CD4-positive, alpha-beta T cell treated with Interleukin-10 for 1 hour (primary cell): ENCODE results near the gene CLEC5A.
"Not testable (repeated sequence)": the region's sequence is repeated elsewhere in the genome, so short reads cannot be mapped to it uniquely, and the experiment has no call there.

Experiments
- DNase-seq: peaks from one replicate; pipeline ENCODE4 v3.0.0-alpha.2; 2020

Gene CLEC5A

DNA sequence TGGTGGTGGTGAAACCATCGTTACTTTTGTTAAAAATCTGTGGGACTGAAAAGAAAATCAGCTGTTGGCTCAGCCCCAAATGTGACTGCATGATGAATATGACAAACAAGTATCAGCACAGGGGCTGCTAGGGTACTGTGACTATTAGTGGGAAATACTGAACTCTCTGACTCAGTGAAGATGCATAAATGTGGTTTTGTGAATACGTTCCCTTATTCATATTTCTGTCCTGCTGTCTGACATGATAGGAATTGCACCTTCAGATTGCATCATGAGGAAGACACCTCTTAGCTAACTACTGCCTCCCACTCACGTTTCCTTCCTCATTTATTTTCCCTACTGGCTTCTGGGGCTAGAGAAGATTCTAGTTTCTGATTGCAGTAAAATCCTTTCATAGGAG, 1.4 kb downstream of the CLEC5A start:
- DNase-seq: peak; percentile 2

DNA sequence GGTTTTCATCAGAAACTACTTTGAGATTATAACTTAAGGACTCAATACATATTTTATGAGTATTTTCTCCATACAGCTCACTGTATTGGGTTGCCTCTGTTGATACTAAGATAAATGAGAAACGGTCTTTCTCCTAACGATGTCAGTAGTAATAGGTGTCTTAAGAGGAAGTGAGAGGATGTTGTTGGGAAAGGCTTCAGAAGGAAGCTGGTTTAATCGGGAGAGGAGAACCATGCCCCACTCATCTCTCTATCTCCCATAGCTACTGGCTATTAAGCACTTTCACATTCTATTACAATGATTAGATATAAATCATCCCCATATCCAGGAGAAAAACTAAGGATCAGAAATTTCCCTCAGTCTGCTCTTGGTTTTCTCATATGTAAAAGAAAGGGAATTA, 2.0 kb downstream of the CLEC5A start:
- no peak for DNase-seq

- no peak for DNase-seq
These were observed 2.9 kb downstream of the CLEC5A start for GRCh38 chr7:141943846-141944245.

DNA sequence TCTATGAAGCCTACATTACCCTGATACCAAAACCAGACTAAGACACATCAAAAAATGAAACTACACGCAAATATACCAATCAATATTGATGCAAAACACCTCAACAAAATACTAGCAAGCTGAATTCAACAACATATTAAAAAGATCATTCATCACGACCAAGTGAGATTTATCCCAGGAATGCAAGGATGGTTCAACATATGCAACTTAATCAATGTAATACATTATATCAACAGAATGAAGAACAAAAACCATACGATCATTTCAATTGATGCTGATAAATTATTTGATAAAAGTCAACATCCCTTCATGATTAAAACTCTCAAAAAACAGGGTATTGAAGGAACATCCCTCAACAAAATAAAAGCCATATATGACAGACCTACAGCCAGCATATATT, 5.7 kb downstream of the CLEC5A start:
- no peak for DNase-seq

GRCh38 chr7:141930211-141930610, 16.6 kb downstream of the CLEC5A start:
- no peak for DNase-seq

DNA sequence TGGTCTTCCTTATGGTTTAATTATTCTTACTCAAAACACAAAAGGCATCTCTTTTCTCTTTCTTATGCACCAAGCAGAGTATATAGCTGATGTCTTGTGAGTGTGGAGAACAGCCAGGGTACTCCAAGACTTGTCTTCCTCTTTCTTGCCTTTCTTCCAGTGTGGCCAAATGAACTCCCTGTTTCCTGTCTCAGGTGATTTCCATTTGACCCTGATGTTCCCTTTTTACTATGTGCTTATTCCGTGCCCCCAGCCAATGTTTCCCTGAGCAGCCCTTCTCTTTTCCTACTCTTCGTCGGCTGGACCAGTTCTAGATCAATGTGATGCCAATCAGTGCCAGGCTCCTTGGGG, 18.0 kb downstream of the CLEC5A start:
- DNase-seq: no peak

DNA sequence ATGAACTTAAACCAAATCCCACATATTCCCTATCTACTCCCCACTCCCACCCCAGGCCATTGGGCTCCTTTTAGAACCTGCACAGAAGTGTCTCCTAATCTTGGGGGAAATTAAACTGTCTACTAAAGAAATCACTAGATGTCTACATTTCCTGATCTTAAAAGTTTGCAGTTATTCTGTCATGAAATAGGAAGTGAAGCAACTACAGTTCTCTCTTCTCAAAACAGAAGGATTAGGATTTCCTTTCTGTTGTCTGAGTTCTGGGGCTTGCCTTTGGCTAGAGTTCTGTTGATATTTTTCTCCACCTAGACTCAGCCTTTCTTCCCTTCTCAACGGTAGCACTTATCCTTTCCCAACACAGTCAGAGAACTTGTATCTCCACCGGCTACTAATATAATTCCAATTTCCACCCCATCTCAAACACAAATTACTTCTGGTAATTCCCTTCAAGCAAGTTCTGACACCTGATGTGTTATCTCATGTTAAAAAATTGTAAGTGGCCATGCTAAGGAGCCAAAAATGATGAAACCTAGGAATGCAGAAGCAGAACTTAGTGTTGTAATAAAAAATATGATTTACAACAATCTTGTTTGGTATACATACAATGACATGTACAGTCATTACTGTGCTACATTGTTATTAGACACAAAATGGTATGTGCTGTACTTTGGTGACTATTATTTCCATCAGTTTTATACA, 18.5 kb downstream of the CLEC5A start:
- no peak for DNase-seq

DNA sequence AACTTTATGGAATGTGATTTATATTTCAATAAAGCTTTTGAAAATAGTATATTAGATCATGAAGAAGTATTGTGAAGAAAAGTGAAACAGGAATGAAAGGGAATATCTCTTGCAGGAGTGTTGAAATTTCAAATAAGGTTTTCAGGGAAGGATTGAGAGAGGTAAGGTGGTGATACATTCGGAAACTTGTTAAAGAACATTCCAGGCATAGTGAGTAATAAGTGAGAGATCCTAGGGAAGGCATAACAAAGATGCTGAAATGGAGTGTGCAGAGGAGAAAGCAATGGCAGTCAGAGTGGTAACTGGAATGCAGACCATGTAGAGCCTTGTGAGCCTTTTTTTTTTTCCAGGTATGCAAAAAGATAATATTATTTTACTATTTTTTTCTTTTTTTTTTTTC, 26.5 kb downstream of the CLEC5A start:
- no peak for DNase-seq

GRCh38 chr7:141916099-141916498, 30.7 kb downstream of the CLEC5A start, which contains the start of gene OR9A4:
Gene OR9A4 (plus strand): TSS chr7:141916399. CDS start chr7:141918876, 2,477 bp downstream.
- no peak for DNase-seq

DNA sequence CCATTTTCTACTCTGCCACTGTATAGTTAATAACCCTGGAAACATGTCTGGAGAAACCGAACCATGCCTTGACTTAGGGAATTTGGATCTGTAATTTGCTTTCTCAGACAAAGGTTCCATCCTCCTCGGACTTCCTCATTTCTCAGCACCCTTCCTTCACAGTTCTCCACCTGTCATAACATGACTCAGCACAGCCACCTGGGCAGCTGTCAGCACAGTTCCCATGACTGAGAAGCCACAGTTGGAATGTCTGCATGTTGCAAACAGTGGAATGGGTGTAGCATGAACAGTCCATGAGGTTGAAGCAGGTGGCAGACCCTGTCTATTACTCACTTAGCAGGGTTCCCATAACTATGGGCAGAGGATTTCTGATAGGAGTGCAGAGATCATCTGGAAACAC, 31.2 kb downstream of the CLEC5A start:
- no peak for DNase-seq

DNA sequence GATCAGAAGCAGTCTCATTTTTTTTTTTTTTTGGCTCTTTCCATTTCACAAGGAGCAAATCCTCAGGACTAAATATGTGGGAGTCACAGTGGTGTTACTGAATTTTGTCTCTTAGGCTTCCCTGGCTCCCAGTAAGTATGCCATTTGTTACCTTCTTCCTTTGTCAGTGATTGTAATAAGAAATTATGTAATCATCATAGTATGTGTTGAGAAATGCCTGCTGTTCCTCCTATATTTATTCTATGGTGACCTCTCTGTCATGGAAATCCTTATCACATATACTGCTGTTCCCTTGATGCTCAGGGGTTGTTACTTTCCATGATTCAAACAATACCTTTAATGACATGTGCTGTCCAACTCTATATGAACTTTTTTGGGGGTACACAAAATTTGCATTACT, 35.4 kb downstream of the CLEC5A start:
- no peak for DNase-seq

DNA sequence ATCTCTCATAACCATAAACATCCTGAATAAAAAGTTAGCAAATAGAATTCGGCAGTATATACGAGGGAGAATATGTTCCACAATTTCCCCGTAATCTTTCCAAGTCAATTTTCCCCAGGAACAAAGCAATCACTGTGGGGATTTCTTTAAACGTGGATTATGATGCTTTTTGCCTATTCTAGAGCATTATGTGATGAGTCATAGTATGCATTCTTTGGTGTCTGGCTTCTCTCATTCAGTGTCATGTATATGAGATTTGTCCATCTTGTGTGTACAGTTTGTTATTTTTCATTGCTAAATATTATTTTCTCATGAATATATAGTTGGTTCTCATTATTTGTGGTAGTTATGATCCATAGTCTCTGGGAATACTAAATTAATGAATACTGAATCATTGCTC, 40.5 kb downstream of the CLEC5A start:
- no peak for DNase-seq

GRCh38 chr7:141899366-141899765, 47.4 kb downstream of the CLEC5A start:
- DNase-seq: not testable (repeated sequence)

GRCh38 chr7:141891336-141891735, 55.4 kb downstream of the CLEC5A start:
- DNase-seq: no peak

DNA sequence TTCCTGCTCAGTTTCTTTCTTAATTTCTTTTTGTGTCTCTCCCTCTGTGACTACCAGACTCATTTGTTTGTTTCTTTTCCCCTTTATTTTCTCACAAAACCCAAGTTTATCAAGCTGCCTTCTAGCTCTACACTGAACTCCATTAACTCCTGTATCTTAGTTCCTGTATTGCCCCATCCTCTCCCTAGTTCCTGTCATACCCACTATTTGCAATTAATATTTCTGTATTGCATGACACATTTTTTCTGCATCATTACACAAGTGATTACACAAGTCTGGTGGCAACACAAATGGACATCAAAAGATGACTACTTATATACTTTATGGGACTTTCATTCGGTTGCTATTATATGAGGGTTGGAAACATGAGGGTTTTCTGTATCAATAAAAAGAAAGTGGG, 57.5 kb downstream of the CLEC5A start:
- peak; percentile 3 for DNase-seq

DNA sequence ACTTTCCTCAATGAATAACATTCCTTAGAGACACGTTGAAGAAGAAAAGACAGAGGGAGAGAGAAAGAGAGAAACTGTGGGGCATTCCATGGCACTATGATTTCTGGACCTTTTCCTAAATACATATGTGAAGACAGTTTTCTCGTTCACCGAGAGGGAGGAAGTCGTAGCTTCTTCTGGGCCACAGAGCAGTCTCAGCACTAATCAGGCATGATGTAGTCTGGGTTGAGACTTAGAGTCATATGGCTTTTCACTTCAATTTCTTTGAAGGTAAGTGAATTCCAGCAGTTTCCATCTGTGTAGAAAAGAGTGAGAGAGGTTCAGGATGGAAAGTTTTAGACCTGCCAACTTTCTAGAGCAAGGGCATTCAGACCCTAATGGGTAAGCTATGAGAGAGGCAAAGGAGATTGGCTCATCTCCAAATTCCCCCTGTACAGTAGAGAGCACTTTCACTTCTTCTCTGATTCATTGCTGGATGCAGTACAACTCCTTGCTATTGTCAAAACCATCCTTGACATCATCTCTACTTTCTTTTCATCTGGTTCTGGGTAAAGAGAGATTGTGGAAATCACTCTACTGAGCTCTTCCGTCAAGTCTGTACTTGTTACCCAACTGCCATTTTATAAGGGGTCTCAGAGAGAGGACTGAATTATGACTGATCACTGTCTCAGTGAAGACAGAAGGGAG, 62.1 kb downstream of the CLEC5A start:
- DNase-seq: no peak

- no peak for DNase-seq
These were observed 65.8 kb downstream of the CLEC5A start for GRCh38 chr7:141880960-141881359.

DNA sequence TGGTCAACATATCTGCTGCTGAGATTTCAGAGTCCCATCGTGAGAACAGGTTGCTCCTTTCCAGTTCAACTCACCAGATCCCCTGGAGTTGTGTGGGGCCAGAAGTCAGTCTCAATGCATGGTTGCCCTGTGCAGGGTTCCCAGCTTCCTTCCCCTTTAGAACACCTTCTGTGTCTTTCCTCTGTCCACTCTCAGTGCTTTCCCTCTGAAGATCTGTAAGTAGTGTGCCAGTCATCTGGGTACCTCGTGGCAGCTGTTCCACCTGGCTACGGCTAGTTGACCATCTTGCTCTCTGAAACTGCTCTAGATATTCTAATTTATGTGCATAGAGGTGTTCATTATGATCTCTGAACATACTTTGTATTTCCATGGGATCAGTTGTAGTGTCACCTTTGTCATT, 69.4 kb downstream of the CLEC5A start:
- no peak for DNase-seq
